GM12892 (cell line): ENCODE results near the gene E2F3.
"Not testable (repeated sequence)": the region's sequence is repeated elsewhere in the genome, so short reads cannot be mapped to it uniquely, and the experiment has no call there.

Experiments used
- POLR2A ChIP-seq: IDR thresholded peaks from 2 replicates; pipeline ENCODE4 v1.6.1; 2011; ENCODE audit warnings: low read depth, low read length, control low read depth
- POLR2AphosphoS5 ChIP-seq: IDR thresholded peaks from 2 replicates; pipeline ENCODE4 v1.6.1; 2011; ENCODE audit warnings: low read depth, low read length, control low read depth

DNA sequence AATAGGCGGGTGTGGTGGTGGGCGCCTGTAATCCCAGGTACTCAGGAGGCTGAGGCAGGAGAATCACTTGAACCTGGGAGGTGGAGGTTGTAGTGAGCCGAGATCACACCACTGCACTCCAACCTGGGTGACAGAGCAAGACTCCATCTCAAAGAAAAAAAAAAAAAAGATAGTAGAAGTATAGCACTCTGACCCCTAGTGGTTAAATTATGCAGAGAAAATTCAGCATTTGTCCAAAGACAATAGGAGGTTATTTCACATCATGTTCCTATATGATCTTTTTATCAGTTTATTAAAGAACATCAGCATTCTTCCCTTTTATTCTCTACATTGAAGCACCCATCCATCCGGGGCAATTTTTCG is 127.4 kb downstream of the E2F3 start:
- TF ChIP-seq POLR2AphosphoS5, POLR2A: not testable (repeated sequence)
